ENCODE measurements around the gene RHBDF1.
A peak's percentile ranks its signal among the peaks of the same experiment; 100 is the strongest.
"Not testable (repeated sequence)": the region's sequence is repeated elsewhere in the genome, so short reads cannot be mapped to it uniquely, and the experiment has no call there.

Gene RHBDF1

DNA sequence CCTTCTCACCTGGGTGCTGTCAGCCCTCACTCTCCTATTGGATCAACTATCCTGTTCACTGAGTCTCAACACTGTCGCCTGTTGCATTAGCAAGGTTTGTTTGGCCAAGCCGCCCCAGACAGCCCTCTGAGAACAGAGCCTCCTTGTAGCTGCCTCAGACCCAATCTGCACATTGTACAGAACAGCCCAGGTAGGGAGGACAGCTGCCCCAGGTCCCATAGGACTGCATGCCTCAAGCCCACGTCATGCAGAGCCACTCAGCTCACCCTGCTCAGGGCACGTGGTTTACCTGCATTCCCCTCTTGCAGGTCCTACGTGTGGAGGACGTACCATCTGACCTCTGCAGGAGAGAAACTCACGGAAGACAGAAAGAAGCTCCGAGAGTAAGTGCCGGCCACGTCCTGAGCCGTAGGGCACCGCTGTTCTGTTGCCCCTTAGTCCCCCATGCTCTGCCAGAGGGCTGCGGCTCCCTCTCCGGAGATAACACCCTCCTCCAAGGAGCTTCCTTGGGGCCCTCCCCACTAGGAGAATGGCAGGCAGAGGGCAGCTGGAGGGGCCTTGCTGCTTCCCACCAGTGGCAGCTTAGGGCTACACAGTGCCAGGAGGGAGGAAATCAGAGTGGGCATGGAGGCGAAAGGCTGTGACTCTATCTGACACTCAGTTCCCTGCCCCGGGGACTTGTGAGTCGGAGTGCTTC, 16.1 kb downstream of the RHBDF1 start:
- DNase-seq = no peak

DNA sequence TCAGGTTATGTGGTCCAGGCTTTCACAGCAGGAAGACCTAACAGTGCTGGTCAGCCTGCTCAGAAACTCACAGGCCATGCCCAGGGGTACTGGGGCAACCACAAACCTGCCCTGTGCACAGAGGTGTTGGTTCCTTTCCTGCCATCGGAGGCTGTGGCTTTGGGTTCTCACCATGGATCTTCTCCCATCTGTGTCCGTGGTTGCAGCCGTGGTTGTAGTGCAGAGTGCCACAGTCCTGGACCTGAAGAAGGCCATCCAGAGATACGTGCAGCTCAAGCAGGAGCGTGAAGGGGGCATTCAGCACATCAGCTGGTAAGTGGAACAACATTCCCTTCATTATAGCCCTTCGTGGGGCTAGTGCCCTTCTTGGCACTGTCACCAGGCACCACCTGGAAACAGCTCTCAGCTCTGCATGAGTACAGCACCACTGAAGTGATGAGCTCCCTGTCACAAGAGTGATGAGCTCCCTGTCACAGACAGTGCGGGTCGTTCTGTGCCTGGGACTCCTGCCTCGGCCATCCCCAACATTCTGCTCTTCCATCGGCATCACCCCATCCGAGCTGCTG, 16.8 kb downstream of the RHBDF1 start:
- DNase-seq = no peak

- no peak for DNase-seq
Observed at GRCh38 chr16:54237-54581, 18.2 kb downstream of the RHBDF1 start.

DNA sequence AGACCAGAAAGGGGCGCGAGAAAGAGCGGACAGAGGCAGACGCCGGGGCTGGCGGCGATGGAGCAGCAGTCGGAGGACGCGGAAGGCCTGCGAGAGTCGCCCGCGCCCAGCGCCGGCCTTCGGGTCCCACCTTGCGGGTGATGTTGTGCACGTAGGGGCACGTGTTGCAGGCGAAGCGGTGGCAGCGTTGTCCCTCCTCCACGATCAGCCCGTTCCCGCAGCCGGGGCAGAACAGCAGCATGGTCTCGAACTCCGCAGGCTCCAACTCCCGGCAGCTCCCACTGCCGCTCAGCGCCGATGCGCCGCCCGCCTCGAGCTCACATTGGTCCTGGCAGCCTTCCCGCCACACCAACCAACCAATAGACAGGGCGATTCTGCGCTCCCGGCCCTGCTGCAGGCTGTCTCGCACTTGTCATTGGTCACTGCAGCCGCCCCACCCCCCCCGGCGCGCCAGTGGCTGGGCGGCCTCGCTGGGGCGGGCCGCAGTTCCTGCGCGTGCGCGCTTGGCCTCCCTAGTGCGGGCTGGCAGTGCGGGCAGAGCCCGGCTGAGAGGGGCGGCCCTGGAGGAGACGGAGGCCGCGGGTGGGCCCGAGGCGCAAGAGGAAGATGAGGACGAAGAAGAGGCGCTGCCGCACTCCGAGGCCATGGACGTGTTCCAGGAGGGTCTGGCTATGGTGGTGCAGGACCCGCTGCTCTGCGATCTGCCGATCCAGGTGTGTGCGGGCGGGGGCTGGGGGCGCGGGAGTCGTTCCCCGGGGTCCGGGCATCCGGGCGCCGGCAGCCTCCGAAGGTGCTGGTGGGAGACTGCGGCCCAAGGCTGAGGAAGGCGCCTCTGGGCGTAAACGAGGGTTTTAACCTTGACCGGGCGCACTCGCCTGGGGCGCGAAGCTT, 18.8 kb downstream of the RHBDF1 start, which contains the start of the genes POLR3K and SNRNP25:
Gene POLR3K, minus strand, starts transcription at position 263 of the 891 bp plus-strand sequence. Its CDS starts 22 bp downstream, at position 241.
Gene SNRNP25, plus strand, starts transcription at position 483 of the 891 bp plus-strand sequence. Its CDS starts 189 bp downstream, at position 672.
- DNase-seq = peak; percentile 97 to 98

GRCh38 chr16:50769-51591, 21.5 kb downstream of the RHBDF1 start:
- no peak for DNase-seq

DNA sequence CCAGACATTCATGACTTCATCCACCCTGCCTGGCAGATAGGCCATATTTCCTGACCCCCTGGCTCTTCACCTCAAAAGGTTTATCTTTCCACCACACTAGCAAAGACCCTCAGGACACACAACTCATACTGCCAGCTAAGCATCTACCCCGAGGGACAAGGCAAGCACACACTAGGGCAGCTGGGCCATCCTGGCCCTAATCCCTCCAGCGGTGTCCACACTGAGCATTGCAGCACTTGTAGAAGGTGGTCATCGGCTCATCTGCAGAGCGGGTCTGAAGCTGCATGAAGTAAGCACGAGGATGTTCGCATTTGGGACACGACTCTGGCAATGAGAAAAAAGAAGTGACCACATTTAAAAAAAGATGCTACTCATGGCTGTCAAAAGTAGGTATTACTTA, 25.2 kb downstream of the RHBDF1 start:
- DNase-seq = no peak

DNA sequence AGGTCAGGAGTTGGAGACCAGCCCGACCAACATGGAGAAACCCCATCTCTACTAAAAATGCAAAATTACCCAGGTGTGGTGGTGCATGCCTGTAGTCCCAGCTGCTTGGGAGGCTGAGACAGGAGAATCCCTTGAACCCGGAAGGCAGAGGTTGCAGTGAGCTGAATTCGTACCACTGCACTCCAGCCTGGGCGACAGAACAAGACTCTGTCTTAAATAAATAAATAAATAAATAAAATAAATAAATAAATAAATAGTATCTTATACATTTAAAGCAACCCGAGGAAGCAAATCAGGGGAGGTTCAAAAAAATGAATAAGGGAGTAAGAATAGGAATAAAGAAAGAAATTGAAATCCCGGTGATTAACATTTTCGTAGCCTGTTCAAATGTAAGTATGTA, 25.9 kb downstream of the RHBDF1 start:
- DNase-seq = not testable (repeated sequence)

DNA sequence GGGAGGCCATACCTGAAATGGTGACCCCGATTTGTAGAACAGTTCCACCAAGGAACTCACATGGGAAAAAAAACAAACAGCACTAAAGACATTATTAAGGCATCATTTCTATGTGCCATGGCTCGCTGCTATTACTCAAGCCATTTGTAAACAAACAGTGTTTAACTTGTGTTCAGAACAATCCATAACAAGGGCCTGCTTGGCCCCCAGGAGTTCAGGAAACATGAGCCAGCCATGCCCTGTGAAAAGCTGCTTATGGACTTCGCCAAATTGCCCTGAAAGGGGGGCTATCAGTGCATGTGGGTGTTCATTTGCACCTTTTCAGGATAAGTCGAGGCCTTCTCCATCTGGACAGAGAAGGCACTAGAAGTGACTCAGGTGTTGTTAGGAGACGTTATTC, 27.0 kb downstream of the RHBDF1 start:
- DNase-seq = no peak

DNA sequence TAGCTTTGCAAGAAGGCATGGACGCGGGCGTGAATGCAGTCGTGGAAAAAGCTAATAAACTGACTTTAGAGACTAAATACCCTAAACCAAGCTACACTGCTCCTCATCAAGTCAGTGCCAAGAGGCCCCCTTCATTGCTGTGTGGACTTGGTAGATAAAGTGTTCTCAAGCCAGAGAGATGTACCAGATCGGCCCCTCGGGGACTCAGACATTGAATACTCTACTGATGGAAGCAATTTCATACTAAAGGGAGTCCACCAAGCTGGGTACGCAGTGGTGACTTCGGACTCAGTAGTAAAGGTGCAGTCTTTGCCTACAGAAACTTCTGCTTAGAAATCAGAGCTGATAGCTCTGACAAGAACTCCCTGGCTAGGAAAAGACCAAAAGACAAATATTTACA, 27.8 kb downstream of the RHBDF1 start:
- no peak for DNase-seq

- DNase-seq = no peak
Observed at GRCh38 chr16:43294-43693, 29.1 kb downstream of the RHBDF1 start.

DNA sequence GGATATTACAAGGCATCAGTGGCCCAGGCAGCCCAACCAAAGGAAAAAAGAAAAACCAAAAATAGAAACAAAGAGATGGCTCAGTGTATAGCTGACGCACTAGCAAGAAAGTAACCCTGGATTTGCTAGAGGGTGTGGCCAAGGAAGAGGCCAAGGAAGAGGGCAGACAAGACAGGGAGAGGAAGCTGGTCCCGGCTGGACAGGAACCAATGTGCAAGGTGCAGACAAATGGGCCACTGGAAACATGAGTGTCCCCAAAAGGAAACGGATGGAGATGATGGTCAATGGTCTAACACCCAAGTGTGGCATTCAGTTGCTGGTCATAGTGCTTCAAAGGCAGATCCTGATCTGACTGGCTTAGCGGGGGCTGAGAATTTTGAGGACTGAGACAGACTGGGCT, 29.7 kb downstream of the RHBDF1 start:
- no peak for DNase-seq

DNA sequence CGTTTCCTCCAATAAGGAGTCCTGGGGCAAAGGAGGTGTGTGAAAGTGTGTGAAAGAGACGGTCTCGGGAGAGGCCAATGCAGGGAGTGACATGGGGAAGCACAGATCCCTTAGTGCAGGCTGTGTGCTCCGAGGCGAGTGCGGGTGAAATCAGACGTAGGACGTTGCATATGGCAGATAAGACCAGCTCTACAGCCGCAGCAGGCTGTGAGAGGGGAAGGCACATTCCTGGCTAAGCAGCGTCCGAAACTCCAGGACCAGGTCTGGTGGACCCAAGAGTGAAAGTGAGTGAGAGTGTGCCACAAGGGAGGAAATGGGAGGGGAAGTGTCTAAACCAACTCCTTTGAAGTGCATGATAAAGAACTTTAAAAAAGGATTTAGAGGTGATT, 30.4 kb downstream of the RHBDF1 start:
- DNase-seq = no peak

DNA sequence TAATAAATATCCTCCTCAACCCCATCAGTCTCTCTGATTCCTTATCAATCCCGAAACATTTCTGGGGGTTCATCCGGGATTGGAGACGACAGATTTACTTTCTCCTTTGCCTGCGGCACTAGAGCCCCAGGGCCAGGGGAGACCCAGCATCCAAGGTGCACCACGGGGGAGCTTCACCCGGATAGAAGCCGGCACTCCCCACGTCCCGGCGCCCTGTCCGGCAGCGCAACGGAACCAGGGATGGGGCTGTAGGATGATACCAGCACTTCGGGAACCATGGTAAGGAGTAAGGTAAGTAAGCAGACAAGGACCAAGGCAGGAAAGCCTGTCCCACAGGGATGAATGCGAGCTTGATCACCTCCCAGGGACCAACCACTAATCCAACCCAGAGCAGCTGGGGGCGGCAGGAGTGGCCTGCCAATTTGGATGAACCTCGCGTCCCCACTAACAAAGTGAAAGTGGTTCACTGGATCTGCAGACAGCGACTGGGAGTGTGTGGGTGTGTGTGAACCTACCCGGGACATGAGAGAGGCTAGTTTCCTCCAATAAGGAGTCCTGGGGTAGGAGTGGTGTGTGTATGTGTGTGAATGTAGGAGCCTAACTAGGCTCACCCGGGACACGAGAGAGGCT, 30.9 kb downstream of the RHBDF1 start:
- no peak for DNase-seq

- DNase-seq = no peak
Observed at GRCh38 chr16:38941-39892, 33.2 kb downstream of the RHBDF1 start.

DNA sequence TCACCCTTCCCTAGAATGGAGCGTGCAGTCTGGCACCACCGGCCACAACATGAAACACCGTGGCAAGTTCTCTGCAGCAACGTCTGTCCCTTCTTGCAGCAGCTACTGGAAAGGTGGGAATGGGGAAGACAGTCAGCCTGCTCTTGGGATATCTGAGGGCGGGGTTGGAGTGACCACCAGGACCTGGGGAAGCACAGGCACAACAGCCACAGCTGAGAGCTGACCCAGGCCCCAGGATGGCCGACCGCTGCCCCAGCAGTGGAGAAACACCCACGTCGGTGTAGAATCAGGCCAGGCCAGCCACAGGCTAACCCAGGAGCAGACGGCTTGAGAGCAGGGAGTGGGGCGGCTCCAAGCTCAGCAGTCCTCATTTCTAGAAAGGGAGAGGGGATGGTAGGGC, 34.2 kb downstream of the RHBDF1 start:
- not testable (repeated sequence) for DNase-seq

DNA sequence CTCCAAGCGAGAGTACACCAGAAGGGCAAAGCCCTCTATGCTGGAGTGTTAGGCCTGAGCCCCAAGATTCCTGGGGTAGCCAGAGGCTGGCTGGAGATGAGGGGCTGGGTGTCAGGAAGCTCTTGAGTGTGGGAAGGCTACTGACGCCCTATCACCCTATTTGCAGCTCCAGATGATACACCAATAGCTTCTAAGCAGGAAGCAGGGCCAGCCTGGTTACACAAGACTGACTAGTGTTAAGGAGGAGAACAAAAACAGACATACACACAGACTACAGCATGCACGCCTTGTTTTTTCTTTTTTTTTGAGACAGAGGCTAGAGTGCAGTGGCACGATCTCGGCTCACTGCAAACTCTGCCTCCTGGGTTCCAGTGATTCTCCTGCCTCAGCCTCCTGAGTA, 34.9 kb downstream of the RHBDF1 start:
- no peak for DNase-seq

DNA sequence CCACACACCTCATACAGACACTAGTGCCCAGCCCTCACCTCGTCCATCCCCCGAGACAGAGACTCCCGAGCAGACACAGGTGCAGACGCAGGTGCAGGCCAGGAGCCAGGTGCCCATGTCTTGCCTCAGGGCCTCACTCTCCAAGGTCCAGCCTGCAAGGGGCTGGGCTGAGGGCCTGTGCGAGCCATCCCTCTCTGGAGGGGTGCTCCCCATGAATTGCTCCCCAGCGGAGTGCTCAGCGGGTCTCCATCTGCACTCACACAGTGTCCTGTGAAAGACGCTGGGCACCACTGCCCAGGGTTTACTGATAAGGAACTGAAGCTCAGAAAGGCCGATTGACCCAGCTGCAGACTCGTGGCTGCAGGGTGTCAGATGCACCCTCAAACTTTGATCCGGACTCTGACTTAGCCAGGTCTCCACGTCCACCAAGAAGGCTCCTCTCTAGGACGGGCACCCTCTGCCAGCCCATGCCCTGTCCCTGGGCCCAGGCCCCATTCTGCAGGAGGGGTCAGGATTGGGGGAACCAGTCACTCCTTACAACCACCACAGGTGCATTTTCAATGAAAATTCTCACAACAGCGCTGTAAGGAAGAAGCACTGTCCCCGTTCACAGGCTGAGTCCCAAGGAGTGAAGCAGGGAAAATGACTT, 36.0 kb downstream of the RHBDF1 start:
- no peak for DNase-seq

DNA sequence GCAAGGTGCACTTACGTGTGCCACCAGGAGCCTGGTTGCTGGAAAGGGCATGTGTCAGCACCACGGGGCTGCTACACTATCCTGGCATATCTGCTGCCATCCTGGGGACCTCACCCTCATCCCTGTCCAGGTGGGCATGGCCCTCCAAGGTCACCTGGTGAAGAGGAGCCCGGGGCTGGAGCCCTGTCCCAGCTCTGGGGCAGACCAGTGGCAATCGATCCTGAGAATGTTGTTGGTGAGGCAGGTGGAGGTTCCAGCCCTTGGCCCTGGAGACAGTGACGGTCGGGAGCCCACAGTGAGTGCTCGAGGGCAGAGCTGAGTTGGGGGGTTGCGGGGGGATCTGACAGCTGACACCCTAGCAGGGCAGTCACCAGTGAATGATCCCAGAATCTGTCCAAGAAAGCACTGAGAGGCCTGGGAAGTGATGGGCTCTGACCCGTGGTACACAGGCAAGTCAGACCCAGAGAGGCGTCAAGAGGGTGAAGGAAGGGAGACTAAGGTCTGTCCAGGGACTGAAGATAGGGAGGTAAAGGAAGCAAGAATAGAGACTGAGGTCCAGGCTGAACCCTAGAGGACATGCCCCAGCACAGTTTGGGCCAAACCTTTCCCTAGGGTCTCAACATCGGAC, 36.6 kb downstream of the RHBDF1 start:
- DNase-seq = no peak

GRCh38 chr16:35011-35677, 37.3 kb downstream of the RHBDF1 start:
- no peak for DNase-seq

DNA sequence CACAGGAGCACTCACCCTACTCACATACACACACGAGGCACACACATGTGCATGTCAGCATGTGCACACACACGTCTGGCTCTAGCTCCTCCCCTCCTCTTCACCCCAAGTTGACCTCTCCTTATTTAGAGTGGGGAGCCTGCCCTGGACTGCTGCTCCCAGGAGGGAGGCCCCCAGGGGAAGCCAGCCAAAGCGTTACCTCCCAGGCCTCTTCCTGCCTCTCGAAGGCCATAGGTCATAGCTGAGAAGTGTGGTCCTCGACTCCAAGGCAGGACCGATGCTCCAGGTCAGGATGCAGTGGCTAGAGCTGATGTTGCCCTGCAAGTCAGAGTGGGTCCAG, 37.8 kb downstream of the RHBDF1 start:
- no peak for DNase-seq
